HG03025 (cell line): ENCODE data around the gene UBASH3B.
A peak's percentile ranks its signal among the peaks of the same experiment; 100 is the strongest.

Source experiments
- ATAC-seq: cut with Tn5 transposase; IDR thresholded peaks from one replicate; pipeline ENCODE4 v1.9.1; 2021; ENCODE audit warnings: mild to moderate bottlenecking, moderate library complexity; ENCODE audit not compliant: unreplicated experiment, low FRiP score

UBASH3B gene

DNA sequence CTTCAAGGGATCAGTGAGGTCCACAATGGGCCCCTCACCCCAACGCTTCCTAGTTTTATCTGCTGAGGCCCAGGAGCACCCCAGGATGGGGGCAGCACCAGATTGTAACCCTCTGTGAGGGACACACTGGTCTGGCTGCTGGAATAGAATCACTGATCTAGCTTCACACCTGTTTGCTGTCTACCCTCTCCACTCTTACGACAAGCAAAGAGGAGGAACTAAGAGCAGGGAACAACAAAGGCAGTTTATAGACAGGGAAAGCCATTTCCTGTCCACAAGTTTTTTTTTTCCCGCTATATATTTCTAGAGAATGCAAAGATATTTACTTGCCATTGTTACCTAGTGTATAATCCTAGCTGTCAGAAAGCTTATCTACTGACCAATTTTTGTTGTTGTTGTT lies 121.8 kb downstream of the UBASH3B start:
- no peak for ATAC-seq

DNA sequence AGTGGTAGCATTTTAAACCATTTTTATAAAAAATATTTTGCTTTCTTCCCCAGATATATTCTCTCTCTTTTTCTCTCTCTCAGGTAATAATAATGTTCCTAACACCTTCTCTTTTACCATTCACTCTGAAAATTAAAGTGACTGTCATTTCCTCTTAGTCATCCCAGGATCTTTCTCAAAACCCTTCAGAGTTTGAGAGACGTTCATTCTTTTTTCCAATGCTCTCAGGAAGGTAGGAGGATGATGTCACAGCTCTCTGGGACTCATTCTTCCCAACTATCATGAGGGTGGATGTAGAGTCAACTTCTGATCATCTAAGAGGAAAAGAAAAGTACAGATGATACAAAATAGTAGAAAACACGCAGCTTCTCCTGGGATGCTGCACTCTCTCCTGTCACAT lies 122.6 kb downstream of the UBASH3B start:
- ATAC-seq: no peak

DNA sequence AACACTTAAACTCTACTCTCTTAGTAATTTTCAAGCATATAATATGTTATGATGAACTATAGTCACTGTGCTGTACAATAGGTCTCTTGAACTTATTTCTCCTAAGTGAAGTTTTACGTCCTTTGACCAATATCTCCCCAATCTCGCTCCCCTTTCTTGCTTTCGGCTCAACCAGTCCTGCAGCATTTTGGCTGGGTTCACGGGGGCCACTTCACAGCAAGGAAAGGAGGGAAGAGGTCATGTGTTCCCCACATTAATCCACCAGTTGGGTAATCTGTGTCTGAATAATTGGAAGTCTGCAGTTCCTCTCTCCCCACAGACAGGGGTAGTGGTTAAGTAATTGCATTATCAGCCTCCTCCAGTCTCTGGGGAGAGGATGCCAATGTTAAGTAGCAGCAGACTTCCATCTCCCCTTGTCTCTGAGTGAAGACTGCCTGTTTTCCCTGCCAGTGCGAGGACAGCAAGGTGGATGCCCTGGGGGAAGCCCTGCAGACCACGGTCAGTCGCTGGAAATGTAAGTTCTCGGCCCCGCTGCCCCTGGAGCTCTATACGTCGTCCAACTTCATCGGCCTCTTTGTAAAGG lies 123.6 kb downstream of the UBASH3B start:
- ATAC-seq: no peak

DNA sequence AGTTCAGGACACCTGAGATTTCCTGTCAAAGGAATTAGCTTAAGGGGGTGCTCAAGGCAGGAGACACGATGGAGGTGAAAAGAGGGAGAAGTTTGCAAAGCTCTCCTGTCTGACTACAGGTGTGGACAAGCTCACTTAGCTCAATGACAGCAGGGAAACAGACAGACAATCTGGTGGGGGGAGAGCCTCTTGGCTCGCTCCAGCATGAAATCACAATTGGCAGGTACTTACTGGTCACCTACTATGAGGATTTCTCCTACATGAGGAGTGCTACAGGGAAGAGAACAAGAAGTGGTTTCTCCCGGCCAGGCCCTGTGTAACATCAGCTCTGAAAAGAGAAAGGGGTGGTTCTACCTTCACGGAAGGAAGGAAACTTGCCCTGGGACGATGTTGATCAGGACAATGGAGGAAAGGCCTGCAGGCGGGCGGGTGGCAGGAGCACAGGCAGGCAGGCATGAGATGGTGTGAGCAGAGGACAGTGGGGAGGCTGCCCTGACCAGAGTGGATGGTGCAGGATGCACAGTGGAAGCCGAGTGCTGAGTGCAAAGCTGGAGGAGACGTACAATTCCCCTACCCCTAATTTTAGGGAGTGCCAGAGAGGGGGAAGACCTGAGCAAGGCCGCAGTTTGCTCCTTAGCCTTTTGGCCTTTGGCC lies 124.9 kb downstream of the UBASH3B start:
- ATAC-seq: no peak

DNA sequence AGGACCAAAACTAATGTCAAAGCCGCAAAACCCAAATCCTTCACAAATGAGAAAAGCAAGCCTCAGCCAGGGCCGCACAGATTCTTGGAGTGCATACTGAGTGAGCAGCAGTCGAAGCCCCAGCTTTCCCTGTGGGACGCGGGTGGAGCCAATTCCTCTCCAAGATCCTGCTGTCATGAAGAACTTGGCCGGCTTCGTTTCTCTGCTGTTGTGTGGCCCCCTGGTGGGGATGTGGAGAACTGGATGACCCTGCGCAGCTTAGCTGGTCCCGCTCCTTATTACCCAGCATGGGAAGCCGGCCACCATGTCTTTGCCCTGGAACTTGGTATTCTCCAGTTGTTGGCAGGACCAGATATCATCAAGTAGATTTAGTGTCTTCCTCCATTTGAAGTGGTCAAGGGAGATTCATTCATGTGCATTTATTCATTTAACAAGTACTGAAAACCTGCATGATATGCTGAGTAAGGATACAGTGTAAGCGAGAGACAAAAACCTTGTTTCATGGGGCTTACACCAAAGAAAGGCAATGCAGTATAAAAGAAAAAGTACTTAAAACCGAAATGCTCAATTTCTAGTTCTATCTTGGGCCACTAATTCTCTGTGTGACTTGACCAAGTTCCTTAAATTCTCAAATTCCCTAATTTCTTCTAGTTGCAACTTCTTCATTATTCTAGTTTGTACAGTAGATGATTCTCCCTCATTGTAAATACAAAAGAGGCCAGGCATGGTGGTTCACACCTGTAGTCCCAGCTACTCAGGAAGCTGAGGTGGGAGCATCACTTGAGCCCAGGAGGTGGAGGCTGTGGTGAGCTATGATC lies 126.1 kb downstream of the UBASH3B start:
- peak; percentile 87 for ATAC-seq

DNA sequence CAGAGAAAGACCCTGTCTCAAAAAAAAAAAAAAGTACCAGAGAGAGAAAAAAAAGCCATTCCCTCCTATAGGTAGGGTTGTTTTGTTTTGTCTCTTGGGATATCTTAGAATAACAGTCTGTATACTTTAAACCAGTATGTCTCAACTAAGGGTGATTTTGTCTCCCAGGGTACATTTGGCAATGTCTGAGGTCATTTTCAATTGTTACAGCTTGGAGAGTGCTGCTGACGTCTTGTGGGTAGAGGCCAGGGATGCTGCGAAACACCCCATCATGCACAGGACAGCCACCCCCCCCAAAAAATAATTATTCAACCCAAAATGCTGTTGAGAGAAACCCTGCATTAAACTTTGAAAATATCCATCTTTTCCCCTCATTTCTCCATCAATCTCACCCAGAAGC lies 126.7 kb downstream of the UBASH3B start:
- ATAC-seq: no peak

DNA sequence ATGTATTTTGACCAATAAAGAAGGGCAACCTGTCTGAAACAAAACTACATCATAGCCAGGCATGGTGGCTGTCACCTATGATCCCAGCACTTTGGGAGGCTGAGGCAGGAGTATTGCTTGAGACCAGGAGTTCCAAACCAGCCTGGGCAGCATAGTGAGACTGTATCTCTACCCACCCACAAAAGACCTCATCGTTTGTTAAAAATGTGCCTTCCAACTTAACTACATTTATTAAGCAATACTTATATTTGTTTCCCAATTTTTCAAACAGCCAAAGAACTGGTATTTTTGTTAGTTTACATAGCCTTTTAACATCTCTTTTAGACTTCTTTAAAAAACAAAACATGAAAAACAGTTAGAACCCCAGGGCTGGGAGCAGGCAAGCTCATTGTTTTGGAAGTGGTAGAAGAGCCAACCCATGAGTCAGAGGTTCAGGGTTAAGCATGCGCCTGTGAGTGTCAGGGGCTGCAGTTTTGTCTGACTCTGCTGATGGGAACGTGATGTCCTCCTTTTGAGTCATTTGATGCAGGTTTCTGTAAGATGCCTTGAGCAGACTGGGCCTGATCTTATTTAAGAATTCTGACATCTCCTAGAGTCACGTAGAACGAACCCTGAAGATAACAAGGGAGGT lies 128.9 kb downstream of the UBASH3B start:
- ATAC-seq: no peak

DNA sequence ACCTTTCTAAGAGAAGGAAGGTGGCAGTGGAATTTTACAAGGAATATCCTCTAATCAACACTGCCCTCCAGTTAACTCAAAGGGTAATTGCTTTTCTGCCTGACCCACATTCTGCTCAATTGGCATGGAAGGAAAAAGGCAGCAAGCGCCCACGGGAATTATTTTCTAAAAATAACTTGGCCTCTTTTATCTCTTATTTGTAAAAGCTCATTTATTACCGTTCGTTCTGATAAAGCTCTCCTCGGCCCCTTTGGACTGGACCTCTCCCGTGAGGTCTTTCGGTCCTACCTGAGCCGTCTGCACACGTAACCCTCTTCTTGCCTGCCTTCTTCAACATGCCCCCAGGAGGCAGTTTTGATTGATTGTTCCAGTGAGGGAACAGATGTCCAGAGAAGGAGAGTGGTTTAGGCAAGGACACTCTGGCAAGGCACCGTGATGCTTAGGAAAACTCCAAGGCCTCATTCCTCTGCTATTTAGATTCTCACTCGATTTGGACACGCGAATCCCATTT lies 129.6 kb downstream of the UBASH3B start:
- ATAC-seq: no peak

DNA sequence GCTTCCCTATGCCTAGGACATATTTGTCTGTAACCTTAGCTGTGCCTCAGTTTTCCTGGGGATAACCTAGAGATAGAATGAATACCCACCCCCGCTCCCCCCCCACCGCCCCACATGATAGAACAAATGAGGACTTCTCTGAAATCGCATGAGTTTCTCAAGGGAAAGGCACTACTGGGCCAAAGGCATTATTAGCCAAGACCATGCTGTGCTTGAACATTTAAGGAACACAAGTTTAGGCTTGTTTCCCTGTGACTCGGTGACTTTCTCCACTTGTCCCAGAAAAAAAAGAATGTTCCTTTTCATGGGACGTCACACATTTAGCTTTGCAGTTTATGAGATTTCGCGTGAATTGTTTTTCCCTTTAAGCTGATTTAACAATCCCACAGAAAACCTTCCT lies 131.4 kb downstream of the UBASH3B start:
- no peak for ATAC-seq

DNA sequence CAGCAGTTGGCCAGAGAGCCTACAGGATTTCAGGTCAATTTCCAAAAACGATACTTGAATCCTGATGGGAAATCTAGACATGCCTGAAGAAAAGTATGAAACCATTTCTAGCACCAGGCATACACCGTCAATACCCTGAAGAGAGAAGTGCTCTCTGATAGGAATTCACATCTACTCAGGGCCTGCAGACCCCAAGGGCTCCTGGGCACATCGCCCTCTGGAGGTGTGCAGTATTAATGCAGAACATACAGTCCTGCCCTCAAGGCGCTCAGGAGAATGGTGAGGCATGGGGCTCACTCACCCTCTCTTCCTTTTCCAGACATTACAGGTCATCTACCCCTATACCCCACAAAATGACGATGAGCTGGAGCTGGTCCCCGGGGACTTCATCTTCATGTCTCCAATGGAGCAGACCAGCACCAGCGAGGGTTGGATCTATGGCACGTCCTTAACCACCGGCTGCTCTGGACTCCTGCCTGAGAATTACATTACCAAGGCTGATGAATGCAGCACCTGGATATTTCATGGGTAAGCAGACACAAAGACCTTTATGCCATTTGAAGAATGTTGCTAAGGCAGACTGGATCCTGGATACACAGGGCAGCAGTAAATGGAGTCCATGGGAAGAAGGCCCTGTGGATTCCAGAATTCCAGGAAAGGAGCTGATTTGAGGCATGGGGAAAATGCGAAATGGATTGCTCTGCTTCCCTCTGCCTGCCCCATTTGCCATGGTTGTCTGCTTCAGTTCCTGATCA lies 133.4 kb downstream of the UBASH3B start:
- ATAC-seq: no peak

DNA sequence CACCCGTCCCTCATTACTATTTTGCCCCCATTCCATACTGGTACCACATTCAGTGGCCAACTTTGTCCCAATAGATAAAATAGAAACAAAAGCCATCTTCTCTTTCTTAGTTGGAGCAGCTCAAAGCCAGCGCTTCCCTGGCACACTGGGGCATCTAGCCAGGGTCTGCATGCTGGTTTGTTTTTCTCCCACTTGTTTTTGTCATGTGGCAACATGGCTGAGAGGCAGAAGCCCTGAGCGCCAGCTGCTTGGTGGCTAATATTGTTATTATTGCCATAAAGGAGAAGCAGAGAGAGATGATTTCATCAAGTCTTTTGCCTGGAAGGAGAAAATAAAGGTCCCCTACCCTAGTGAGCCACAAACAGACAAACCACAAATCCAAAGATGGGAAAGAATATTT lies 134.4 kb downstream of the UBASH3B start:
- no peak for ATAC-seq

DNA sequence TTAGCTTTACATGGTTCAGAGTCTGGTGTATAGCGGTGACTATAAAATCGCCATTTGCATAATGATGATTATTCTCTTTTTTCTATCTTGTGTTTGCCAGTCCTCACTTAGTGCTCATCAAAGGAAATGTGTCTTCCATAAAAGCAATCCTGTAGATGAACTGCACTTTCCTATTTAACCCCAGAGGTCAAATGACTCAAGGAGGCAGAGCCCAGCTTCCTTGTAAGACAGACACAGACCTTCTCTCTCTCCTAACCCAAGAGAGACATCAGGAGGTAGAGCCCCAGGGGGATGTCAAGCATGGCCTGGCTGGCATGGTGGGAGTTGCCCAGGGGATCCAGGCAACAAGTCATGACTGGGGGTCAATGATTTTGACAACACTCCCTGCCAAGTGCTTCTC lies 135.9 kb downstream of the UBASH3B start:
- ATAC-seq: no peak

DNA sequence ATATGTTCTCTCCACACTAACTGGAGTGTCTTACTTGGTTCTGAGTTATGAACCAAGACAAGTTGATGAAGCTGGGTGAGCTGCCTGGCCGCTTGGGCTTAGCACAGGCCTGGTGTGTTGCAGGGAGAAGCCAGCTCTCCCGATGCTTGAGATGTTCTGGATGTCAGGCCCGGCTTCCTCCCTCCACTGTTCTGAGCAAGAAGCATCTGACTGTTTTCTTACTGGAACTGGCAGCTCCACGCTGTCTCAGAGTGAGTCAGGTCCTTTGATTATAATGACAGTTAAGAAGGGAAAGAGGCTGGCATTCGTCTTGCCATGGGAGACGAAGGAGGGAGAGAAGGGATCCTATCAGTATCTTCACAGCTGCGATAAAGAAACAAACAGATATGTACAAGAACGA lies 136.3 kb downstream of the UBASH3B start:
- ATAC-seq: no peak

DNA sequence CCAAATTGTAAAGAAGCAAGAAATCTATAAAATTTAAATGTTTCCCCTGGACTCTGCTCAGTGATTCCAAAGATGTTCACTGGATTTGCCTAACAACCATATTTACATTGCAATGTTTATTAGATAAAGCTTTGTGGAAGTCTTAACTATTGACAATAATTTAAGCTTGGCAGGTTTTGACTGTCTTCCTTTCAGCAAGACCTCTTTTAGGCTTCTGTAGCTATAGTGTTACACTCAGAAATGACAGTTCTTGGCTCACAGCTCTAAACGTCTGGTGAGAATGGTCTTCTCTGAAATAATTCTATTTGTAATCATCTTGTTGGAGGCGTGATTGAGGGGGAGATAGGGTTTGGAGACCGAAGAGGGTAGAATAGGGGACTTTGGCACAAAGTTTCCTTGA lies 138.0 kb downstream of the UBASH3B start:
- no peak for ATAC-seq

DNA sequence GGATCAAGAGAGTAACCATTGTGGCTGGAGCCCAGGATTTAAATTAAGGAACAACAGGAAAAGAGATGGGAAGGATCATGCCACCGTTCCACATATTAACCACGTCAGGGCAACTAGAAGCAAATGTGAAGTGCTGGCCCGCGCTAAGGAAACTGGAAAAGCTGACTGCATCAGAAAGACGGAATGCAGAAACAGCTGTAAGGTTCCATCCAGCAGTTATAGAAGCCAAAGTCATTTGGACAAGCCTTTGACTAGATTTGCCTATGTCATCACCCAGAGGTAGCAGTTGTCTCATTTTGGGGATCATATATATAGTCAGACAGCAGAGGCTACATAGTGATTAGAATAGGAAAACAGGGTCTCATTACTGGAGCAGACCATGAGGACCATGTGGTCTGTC lies 139.8 kb downstream of the UBASH3B start:
- ATAC-seq: no peak

DNA sequence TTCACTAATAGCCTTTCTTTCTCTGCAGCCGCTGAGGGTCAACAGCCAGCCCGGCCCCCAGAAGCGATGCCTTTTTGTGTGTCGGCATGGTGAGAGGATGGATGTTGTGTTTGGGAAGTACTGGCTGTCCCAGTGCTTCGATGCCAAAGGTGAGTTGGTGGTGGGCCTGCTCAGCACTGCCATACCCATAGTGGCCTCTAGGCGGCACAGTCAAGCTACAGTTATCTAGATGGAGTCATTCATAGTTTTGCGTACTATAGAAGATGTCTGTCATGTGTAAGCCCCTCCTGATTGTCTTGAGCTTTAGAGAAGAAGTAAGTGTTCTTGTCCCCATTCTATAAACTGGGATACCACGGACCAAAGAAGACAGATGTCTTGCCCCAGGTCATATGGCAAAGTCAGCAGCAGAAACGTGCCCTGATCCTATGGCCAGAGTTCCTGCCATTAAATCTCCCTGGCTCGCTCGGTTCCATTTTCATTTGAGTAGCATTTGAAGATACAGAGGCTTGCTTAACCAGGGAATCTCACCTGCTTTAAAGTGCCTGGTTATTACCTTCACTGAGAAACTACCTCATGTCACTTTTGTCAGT lies 140.7 kb downstream of the UBASH3B start:
- ATAC-seq: peak; percentile 61

DNA sequence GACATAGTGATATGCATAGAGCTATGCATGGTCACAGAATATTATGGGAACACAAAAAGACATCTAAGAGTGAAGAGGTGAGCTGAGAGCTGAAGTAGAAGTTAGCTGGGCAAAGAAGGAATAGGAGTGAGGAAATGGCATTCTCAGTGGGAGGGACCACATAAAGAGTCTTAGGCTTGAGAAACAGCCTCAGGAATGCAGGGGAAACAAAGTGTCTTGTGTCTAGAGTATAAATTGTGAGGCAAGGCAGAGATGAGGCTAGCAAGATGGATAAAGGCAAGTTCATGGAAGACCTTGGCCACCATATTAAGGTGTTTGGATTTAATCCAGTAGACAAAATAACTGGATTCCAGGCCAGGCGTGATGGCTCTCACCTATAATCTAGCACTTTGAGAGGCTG lies 142.1 kb downstream of the UBASH3B start:
- ATAC-seq: no peak

DNA sequence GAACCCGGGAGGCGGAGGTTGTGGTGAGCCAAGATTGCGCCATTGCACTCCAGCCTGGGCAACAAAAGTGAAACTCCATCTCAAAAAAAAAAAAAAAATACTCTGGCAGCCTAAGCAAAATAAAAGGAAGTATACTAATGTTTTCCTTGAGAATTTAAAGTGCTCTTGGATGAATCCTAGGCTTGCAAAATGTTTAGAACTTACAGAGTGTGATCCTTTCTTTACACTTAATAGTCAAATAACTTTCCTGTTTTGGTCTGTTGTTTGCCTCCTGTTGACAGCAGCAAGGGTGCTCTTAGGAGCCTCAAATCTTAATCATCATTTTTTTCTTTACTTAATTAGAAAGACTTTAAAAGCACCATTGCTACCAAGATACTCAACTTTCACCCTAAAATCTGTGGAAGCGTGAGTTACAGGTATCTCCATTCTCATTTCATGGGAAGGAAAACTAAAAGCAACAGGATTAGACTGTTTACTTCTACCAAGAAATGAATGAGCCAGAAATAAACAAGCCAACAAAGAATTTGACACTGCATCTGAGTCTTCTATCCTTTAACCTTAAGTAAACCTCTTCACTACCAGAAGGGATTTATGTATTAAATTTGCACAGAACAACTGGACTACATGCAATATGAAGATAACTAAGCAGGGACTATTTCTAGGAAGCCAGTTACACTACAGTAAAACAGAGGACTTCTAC lies 144.0 kb downstream of the UBASH3B start:
- no peak for ATAC-seq

DNA sequence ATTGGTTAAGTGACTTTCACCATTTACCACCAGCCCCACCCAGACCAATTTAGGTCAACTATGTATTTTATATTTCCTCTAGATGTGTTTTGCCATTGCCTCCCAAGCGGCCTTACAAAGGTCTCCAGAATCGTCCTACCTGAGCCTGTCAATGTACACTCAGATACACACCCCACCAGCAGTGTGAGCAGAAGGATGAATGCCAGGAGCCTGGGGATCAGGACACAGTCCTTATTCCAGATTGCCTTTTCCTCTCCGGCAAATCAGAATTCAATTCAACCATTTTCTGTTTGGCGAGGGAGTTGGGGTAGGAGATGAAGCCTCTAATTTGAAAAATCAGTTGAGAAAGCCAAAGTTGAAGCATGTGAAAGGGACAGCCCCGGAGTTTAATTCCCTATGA lies 147.4 kb downstream of the UBASH3B start:
- ATAC-seq: no peak

DNA sequence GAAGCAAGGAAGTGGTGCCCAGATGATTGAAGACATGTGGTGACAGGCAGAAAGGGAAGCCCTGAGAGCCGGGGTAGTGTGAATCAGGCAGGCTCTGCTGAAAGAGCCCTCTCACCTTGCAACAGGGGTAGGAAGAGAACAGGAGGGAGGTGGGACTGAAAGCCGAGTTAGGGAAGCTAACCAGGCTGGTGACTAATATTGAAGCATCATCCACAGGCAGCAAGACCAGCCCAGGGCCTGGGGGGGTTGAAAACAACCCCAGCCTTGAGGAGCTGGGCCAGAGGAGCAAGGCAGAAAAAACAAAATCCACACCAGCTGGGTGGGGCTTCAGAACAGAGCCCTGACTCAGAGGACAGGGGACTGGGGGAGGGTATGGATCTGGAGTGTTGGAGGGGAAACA lies 147.8 kb downstream of the UBASH3B start:
- no peak for ATAC-seq
